Dedifferentiated amniotic fluid mesenchymal stem cell (primary cell): ENCODE results near the gene CERS6.
A peak's percentile ranks its signal among the peaks of the same experiment; 100 is the strongest.
"Not testable (repeated sequence)": the region's sequence is repeated elsewhere in the genome, so short reads cannot be mapped to it uniquely, and the experiment has no call there.

Experiments used
- DNase-seq: peaks from one replicate; pipeline ENCODE4 v3.0.0-alpha.2; 2016; ENCODE audit errors: extremely low spot score

The CERS6 gene

GRCh38 chr2:168732506-168732905 lies 276.4 kb downstream of the CERS6 start:
- DNase-seq, result no peak

- DNase-seq, result no peak
These were observed 278.2 kb downstream of the CERS6 start for GRCh38 chr2:168734199-168734760.

GRCh38 chr2:168736649-168737445 lies 280.8 kb downstream of the CERS6 start:
- DNase-seq, result no peak

GRCh38 chr2:168738062-168738461 lies 282.0 kb downstream of the CERS6 start:
- DNase-seq, result no peak

- no peak for DNase-seq
These were observed 284.3 kb downstream of the CERS6 start for GRCh38 chr2:168740360-168740759.

GRCh38 chr2:168740788-168741187 lies 284.7 kb downstream of the CERS6 start:
- no peak for DNase-seq

- DNase-seq, result no peak
These were observed 286.3 kb downstream of the CERS6 start for GRCh38 chr2:168742258-168742932.

- no peak for DNase-seq
These were observed 288.8 kb downstream of the CERS6 start for GRCh38 chr2:168744844-168745243.

GRCh38 chr2:168748461-168748860 lies 292.4 kb downstream of the CERS6 start:
- no peak for DNase-seq

- DNase-seq, result no peak
These were observed 293.2 kb downstream of the CERS6 start for GRCh38 chr2:168749297-168749696.

- no peak for DNase-seq
These were observed 295.1 kb downstream of the CERS6 start for GRCh38 chr2:168751104-168751740.

- DNase-seq, result no peak
These were observed 296.3 kb downstream of the CERS6 start for GRCh38 chr2:168752361-168752760.

- no peak for DNase-seq
These were observed 297.8 kb downstream of the CERS6 start for GRCh38 chr2:168753765-168754329.

GRCh38 chr2:168757223-168757622 lies 301.2 kb downstream of the CERS6 start:
- DNase-seq, result no peak

GRCh38 chr2:168758970-168759820 lies 303.1 kb downstream of the CERS6 start:
- peak; percentile 67 for DNase-seq

GRCh38 chr2:168765401-168765800 lies 309.3 kb downstream of the CERS6 start:
- no peak for DNase-seq

GRCh38 chr2:168766600-168766999 lies 310.5 kb downstream of the CERS6 start:
- DNase-seq, result no peak

GRCh38 chr2:168767258-168767657 lies 311.2 kb downstream of the CERS6 start:
- no peak for DNase-seq

- not testable (repeated sequence) for DNase-seq
These were observed 312.3 kb downstream of the CERS6 start for GRCh38 chr2:168768357-168768756.

GRCh38 chr2:168770796-168771195 lies 314.7 kb downstream of the CERS6 start:
- peak; percentile 16 for DNase-seq

- no peak for DNase-seq
These were observed 316.6 kb downstream of the CERS6 start for GRCh38 chr2:168772704-168773103.
